ACC112 (cell line): ENCODE data around the gene RBM7.
A peak's percentile ranks its signal among the peaks of the same experiment; 100 is the strongest.

Source experiments
- H2AFZ ChIP-seq: fragments of 200-600 bp; sonication (generic); one replicate; pipeline ENCODE4 v1.6.0; 2017; ENCODE audit warnings: antibody characterized with exemption, low read length; ENCODE audit not compliant: unreplicated experiment
- H3K27ac ChIP-seq: fragments of 200-600 bp; sonication (generic); 2 replicates; pipeline ENCODE4 v1.5.1; 2014; ENCODE audit warnings: low read depth, mild to moderate bottlenecking, antibody characterized with exemption, low read length, moderate library complexity
- H3K27me3 ChIP-seq: fragments of 200-600 bp; sonication (generic); 2 replicates; pipeline ENCODE4 v1.6.1; 2014; ENCODE audit warnings: mild to moderate bottlenecking, antibody characterized with exemption, low read length, moderate library complexity, mixed read lengths; ENCODE audit not compliant: insufficient read depth
- H3K36me3 ChIP-seq: fragments of 200-600 bp; sonication (generic); 2 replicates; pipeline ENCODE4 v1.6.1; 2016; ENCODE audit warnings: mild to moderate bottlenecking, antibody characterized with exemption, low read length, moderate library complexity, mixed read lengths; ENCODE audit not compliant: insufficient read depth
- H3K4me1 ChIP-seq: fragments of 200-600 bp; sonication (generic); one replicate; pipeline ENCODE4 v1.6.1; 2016; ENCODE audit warnings: low read length, mixed read lengths; ENCODE audit not compliant: insufficient read depth, unreplicated experiment, control insufficient read depth
- H3K4me3 ChIP-seq: fragments of 200-600 bp; sonication (generic); 2 replicates; pipeline ENCODE4 v1.5.1; 2014; ENCODE audit warnings: mild to moderate bottlenecking, low read depth, low read length
- H3K79me2 ChIP-seq: fragments of 200-600 bp; sonication (generic); one replicate; pipeline ENCODE4 v1.6.0; 2016; ENCODE audit warnings: low read length; ENCODE audit not compliant: control insufficient read depth, unreplicated experiment, insufficient read depth

The RBM7 gene

DNA sequence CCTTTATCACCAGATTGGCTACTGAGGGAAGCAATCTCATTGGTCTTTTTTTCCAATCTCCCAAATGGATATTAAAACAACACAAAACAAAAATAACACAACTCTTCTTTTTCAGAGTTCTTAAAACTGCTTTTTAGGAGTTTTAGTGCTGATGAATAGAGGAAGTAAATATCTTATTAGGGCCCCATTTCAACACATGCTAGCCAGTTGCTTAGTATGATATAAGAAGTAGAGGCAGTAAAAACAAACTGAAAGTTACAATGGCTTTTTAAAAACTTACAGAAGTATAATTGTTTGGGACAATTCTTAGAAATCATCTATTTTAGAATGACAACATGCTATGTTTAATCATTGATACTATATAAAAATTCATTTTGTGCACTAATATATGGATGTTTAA lies 3.5 kb upstream of the RBM7 start:
- Histone ChIP-seq H3K4me1 (peaks cover 22% of the 10 kb centered on the region), H3K36me3 (no peaks in the 10 kb centered on the region), H3K79me2 (peaks cover 34% of the 10 kb centered on the region), H3K27me3 (no peaks in the 10 kb centered on the region), H2AFZ (no peak overlapping the region), H3K4me3 (no peak overlapping the region), H3K27ac (no peak overlapping the region)

- peaks cover 39% of the 10 kb centered on the region for H3K79me2 ChIP-seq
- H2AFZ ChIP-seq = no peak overlapping the region
- no peaks in the 10 kb centered on the region for H3K36me3 ChIP-seq
- no peak overlapping the region for H3K27ac ChIP-seq
- peaks cover 22% of the 10 kb centered on the region for H3K4me1 ChIP-seq
- no peak overlapping the region for H3K4me3 ChIP-seq
- H3K27me3 ChIP-seq = no peaks in the 10 kb centered on the region
Observed at GRCh38 chr11:114397349-114397982, 3.0 kb upstream of the RBM7 start.

DNA sequence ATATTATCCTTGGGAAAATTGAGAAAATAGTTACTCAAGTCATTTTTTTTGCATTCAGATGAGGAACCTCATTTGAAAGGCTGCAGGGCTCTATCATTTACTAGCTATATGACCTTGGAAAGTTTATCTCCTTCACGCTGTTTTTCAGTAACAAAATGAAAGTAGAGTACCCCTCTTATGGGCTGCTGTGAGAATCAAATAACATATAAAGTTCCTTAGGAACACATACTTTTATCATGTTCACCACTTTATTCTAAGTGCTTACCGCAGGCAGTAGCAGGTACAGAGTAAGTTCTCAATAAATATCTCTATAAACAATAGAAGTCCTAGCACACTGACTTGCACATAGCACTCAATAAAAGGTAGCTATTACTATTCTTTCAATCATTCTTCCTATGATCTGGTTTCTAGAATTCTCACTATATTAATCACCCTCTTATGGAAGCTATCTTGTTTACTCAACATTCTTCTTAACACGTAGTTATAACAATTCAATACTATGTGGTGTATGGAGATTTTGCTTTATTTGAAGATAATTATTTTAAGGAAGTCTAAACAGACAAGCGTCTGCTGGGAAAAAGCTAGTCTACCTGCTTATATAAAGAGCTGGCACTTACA lies 2.1 kb upstream of the RBM7 start:
- Histone ChIP-seq H3K27me3 (no peaks in the 10 kb centered on the region), H3K4me1 (peaks cover 22% of the 10 kb centered on the region), H3K79me2 (peaks cover 48% of the 10 kb centered on the region), H3K36me3 (peaks cover 6% of the 10 kb centered on the region), H2AFZ (no peak overlapping the region), H3K27ac (no peak overlapping the region), H3K4me3 (peak overlapping the region; percentile 88)

DNA sequence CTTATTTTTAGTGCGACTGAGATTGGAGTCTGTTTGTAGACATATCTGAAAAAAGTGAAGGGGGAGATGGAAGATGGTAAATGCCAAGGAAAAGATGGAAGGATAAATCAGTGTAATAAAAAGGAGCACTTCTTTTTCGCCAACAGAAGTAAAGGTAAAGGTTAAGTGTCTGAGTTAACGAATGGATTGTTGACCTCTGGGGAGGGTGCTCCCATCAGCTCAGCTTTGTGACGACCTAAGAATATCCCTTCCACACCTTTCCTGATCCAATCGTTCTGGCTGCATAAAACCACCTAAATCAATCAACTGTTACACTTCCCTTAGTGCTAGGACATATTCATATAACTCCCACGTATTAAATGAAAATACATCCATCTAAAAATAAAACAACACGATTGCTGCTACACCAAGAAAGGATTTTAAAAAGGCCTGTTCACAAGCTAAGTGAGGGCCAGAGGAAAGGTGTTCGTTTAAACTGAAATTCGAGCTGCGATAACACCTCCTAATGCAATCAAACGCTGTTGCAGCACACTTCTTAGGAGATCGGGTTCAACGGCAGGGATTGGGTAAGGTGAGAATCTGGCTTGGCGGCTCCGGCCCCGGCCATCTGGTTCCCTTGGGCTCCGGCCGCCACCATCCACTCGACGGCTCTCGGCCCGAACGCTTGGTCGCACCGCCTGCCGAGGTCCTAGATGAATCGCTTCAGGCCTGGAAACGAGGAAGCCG lies 813 bp upstream of the RBM7 start:
- Histone ChIP-seq H3K4me1 (peaks cover 22% of the 10 kb centered on the region), H2AFZ (peak overlapping the region; percentile 51), H3K79me2 (peaks cover 60% of the 10 kb centered on the region), H3K27ac (peak overlapping the region; percentile 95), H3K27me3 (no peaks in the 10 kb centered on the region), H3K36me3 (peaks cover 6% of the 10 kb centered on the region), H3K4me3 (peak overlapping the region; percentile 88)

DNA sequence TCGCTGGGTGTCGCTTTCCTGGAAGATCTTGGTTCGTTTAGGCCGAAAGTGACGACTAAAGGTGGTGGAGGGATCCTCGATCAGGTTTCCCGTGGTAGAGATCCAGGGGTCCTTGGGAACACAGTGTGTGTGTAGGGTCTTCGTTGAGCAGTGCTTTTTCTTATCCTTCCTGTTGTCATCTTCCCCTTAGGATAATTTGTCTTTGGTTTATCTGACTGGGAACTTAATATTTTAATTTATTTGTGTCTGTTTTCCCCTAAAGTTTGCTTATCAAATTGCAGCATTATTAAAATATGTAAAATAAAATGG lies 403 bp downstream of the RBM7 start:
- peak overlapping the region; percentile 88 for H3K4me3 ChIP-seq
- no peaks in the 10 kb centered on the region for H3K27me3 ChIP-seq
- H3K27ac ChIP-seq = peak overlapping the region; percentile 95
- H3K4me1 ChIP-seq = peaks cover 22% of the 10 kb centered on the region
- H3K36me3 ChIP-seq = peaks cover 16% of the 10 kb centered on the region
- peaks cover 72% of the 10 kb centered on the region for H3K79me2 ChIP-seq
- peak overlapping the region; percentile 4 for H2AFZ ChIP-seq

GRCh38 chr11:114401311-114401710 lies 845 bp downstream of the RBM7 start:
- H3K4me1 ChIP-seq = peaks cover 22% of the 10 kb centered on the region
- H3K36me3 ChIP-seq = peaks cover 20% of the 10 kb centered on the region
- no peaks in the 10 kb centered on the region for H3K27me3 ChIP-seq
- H3K79me2 ChIP-seq = peaks cover 76% of the 10 kb centered on the region
- H3K27ac ChIP-seq = peak overlapping the region; percentile 95
- peak overlapping the region; percentile 88 for H3K4me3 ChIP-seq
- H2AFZ ChIP-seq = no peak overlapping the region

- no peak overlapping the region for H2AFZ ChIP-seq
- no peaks in the 10 kb centered on the region for H3K79me2 ChIP-seq
- no peaks in the 10 kb centered on the region for H3K27me3 ChIP-seq
- H3K36me3 ChIP-seq = peaks cover 16% of the 10 kb centered on the region
- no peak overlapping the region for H3K4me3 ChIP-seq
- no peak overlapping the region for H3K27ac ChIP-seq
- H3K4me1 ChIP-seq = no peaks in the 10 kb centered on the region
Observed at GRCh38 chr11:114412946-114413345, 12.5 kb downstream of the RBM7 start.

GRCh38 chr11:114413958-114414357 lies 13.5 kb downstream of the RBM7 start:
- Histone ChIP-seq H3K4me3 (no peak overlapping the region), H3K4me1 (no peaks in the 10 kb centered on the region), H3K27ac (no peak overlapping the region), H3K36me3 (peaks cover 8% of the 10 kb centered on the region; the same call in 1 of the 2 replicates), H3K27me3 (no peaks in the 10 kb centered on the region), H2AFZ (no peak overlapping the region), H3K79me2 (no peaks in the 10 kb centered on the region)

GRCh38 chr11:114416441-114416961 lies 16.0 kb downstream of the RBM7 start:
- Histone ChIP-seq H2AFZ (no peak overlapping the region), H3K36me3 (no peaks in the 10 kb centered on the region), H3K4me1 (no peaks in the 10 kb centered on the region), H3K27me3 (no peaks in the 10 kb centered on the region), H3K79me2 (no peaks in the 10 kb centered on the region), H3K27ac (no peak overlapping the region), H3K4me3 (no peak overlapping the region)

GRCh38 chr11:114426280-114426679 lies 25.8 kb downstream of the RBM7 start:
- no peak overlapping the region for H2AFZ ChIP-seq
- no peaks in the 10 kb centered on the region for H3K36me3 ChIP-seq
- H3K27ac ChIP-seq = no peak overlapping the region
- no peaks in the 10 kb centered on the region for H3K4me1 ChIP-seq
- no peak overlapping the region for H3K4me3 ChIP-seq
- H3K79me2 ChIP-seq = no peaks in the 10 kb centered on the region
- H3K27me3 ChIP-seq = no peaks in the 10 kb centered on the region

- Histone ChIP-seq H3K4me1 (no peaks in the 10 kb centered on the region), H3K27me3 (no peaks in the 10 kb centered on the region), H2AFZ (no peak overlapping the region)
Observed at GRCh38 chr11:114430290-114430689, 29.8 kb downstream of the RBM7 start.

More at GRCh38 chr11:114430290-114430689, 29.8 kb downstream of the RBM7 start:
- Histone ChIP-seq H3K36me3 (no peaks in the 10 kb centered on the region), H3K79me2 (no peaks in the 10 kb centered on the region), H3K4me3 (no peak overlapping the region), H3K27ac (no peak overlapping the region)
